H1 (cell line): ENCODE results near the gene TRAP1. TPM values are rescaled to one million over a fixed set of nuclear protein-coding genes. Genes with fewer than 3 reads are reported as not detected.

Source experiments
- EGR1 ChIP-seq: IDR thresholded peaks from 2 replicates; pipeline ENCODE4 v1.6.1; 2011; ENCODE audit warnings: low read depth, low read length, borderline replicate concordance
- NRF1 ChIP-seq: IDR thresholded peaks from 2 replicates; pipeline ENCODE4 v1.6.1; 2011; ENCODE audit warnings: mild to moderate bottlenecking, low read depth, low read length, improper control_type of control experiment
- TCF12 ChIP-seq: IDR thresholded peaks from 2 replicates; pipeline ENCODE4 v1.6.1; 2011; ENCODE audit warnings: low read depth, mild to moderate bottlenecking, low read length
- polyA plus RNA-seq, 7 experiments: library from polyadenylated mRNA; depleted of rRNA in 3 of 7; stranded (reverse) in 5 of 7; unstranded in 2 of 7; fragments of >200 nt in 5 of 7; fragments of 200-250 nt in 2 of 7; gene quantifications; 1 replicate in 5 of 7; 2 replicates in 1 of 7; 4 replicates in 1 of 7; pipeline versions ENCODE4 v1.2.1 to v1.2.3, GENCODE V29; 2011 to 2013; ENCODE audit warnings: missing spikeins in 2 of 7, mixed read lengths in 2 of 7
- total RNA-seq: library from RNA; stranded (reverse); fragmentation: NEBNext Ultra II Directional; extraction: Animal tissue kit (Norgen Biotek cat#: 25700); gene quantifications from 2 replicates; pipeline ENCODE4 v1.2.1, GENCODE V29; 2021

The TRAP1 gene
- total and polyA plus RNA-seq, 2 of the 8 experiments (the other 6 are each of a cell fraction or from before 2014, with no cell fraction given), result 215 to 283 TPM

GRCh38 chr16:3760518-3760917 lies 43.2 kb upstream of the TRAP1 start (continued):
- TF ChIP-seq NRF1 (no peak), EGR1 (no peak), TCF12 (no peak)
- TF ChIP-seq, all 59 proteins: peak for 0
